ENCODE results near the gene SLC44A1. TPM values are rescaled to one million over a fixed set of nuclear protein-coding genes. Genes with fewer than 3 reads are reported as not detected.

SLC44A1 gene
- total RNA-seq, 2 experiments from 2014 or later, result 26.6 to 71.6 TPM

- Histone ChIP-seq H3K4me1 (ENCODE audit: insufficient read depth, low read length, poor library complexity, severe bottlenecking) (no peaks in the 10 kb centered on the region), H3K9me3 (ENCODE audit: low read length) (no peaks in the 10 kb centered on the region), H3K4me2 (ENCODE audit: low read length) (no peak overlapping the region), H3K4me3 (ENCODE audit: low read depth, low read length, poor library complexity, severe bottlenecking) (no peak overlapping the region), H3K79me2 (ENCODE audit: insufficient read depth, low read depth, low read length) (no peaks in the 10 kb centered on the region), H4K20me1 (ENCODE audit: insufficient read depth, low read length) (no peaks in the 10 kb centered on the region), H3K9me2 (ENCODE audit: insufficient read depth, low read length) (no peaks in the 10 kb centered on the region), H3K27ac (ENCODE audit: low read depth, low read length, poor library complexity, severe bottlenecking) (no peak overlapping the region), H3K36me3 (ENCODE audit: insufficient read depth, low read length) (no peaks in the 10 kb centered on the region), H2AFZ (ENCODE audit: low read length) (no peak overlapping the region)
- no TSS peak for BruUV-seq (replicated peaks)
- intact Hi-C loops (cut with micrococcal nuclease; ENCODE audit: unreplicated experiment), result no loop called here
- CTCF ChIA-PET (ENCODE audit: unreplicated experiment), result no interaction called here
- no peak for TF ChIP-seq EZH2phosphoT487 (IDR thresholded peaks at IDR 0.05; ENCODE audit: borderline replicate concordance, low read depth, low read length)
- TF ChIP-seq, protein P1, sequence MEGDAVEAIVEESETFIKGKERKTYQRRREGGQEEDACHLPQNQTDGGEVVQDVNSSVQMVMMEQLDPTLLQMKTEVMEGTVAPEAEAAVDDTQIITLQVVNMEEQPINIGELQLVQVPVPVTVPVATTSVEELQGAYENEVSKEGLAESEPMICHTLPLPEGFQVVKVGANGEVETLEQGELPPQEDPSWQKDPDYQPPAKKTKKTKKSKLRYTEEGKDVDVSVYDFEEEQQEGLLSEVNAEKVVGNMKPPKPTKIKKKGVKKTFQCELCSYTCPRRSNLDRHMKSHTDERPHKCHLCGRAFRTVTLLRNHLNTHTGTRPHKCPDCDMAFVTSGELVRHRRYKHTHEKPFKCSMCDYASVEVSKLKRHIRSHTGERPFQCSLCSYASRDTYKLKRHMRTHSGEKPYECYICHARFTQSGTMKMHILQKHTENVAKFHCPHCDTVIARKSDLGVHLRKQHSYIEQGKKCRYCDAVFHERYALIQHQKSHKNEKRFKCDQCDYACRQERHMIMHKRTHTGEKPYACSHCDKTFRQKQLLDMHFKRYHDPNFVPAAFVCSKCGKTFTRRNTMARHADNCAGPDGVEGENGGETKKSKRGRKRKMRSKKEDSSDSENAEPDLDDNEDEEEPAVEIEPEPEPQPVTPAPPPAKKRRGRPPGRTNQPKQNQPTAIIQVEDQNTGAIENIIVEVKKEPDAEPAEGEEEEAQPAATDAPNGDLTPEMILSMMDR (conservative IDR thresholded peaks at IDR 0.05; ENCODE audit: low read length), result no peak
- POLR2A ChIA-PET, result interaction anchor here (0.6 to 1.5 kb wide), 4 partner anchors 8 to 1311 kb away, joined by 3 to 4 read pairs (median 4); no protein-coding TSS in a partner anchor
- no peak for DNase-seq (ENCODE audit: low spot score)
These were observed 149.3 kb downstream of the SLC44A1 start for GRCh38 chr9:105393576-105394344.

- ChIA-PET POLR2A (interaction anchor here (0.8 to 1.4 kb wide), 5 partner anchors 8 to 143 kb away, joined by 3 to 5 read pairs (median 3); no protein-coding TSS in a partner anchor), CTCF (ENCODE audit: unreplicated experiment) (no interaction called here)
- BruUV-seq (replicated peaks), result no TSS peak
- no peak for DNase-seq (ENCODE audit: low spot score)
- TF ChIP-seq, protein P1 (conservative IDR thresholded peaks at IDR 0.05; ENCODE audit: low read length), result no peak
- no peak for TF ChIP-seq EZH2phosphoT487 (IDR thresholded peaks at IDR 0.05; ENCODE audit: borderline replicate concordance, low read depth, low read length)
- Histone ChIP-seq H3K4me3 (ENCODE audit: low read depth, low read length, poor library complexity, severe bottlenecking) (no peak overlapping the region), H3K79me2 (ENCODE audit: insufficient read depth, low read depth, low read length) (no peaks in the 10 kb centered on the region), H3K4me2 (ENCODE audit: low read length) (no peak overlapping the region), H3K4me1 (ENCODE audit: insufficient read depth, low read length, poor library complexity, severe bottlenecking) (peaks cover 6% of the 10 kb centered on the region), H4K20me1 (ENCODE audit: insufficient read depth, low read length) (no peaks in the 10 kb centered on the region), H3K9me2 (ENCODE audit: insufficient read depth, low read length) (no peaks in the 10 kb centered on the region), H3K9me3 (ENCODE audit: low read length) (no peaks in the 10 kb centered on the region), H3K27ac (ENCODE audit: low read depth, low read length, poor library complexity, severe bottlenecking) (no peak overlapping the region), H3K36me3 (ENCODE audit: insufficient read depth, low read length) (no peaks in the 10 kb centered on the region), H2AFZ (ENCODE audit: low read length) (no peak overlapping the region)
- intact Hi-C loops (cut with micrococcal nuclease; ENCODE audit: unreplicated experiment), result no loop called here
These were observed 152.0 kb downstream of the SLC44A1 start for GRCh38 chr9:105396441-105396840.

- Histone ChIP-seq H3K27ac (ENCODE audit: low read depth, low read length, poor library complexity, severe bottlenecking) (no peak overlapping the region), H3K4me1 (ENCODE audit: insufficient read depth, low read length, poor library complexity, severe bottlenecking) (peaks cover 11% of the 10 kb centered on the region), H3K79me2 (ENCODE audit: insufficient read depth, low read depth, low read length) (no peaks in the 10 kb centered on the region), H3K4me3 (ENCODE audit: low read depth, low read length, poor library complexity, severe bottlenecking) (no peak overlapping the region), H3K36me3 (ENCODE audit: insufficient read depth, low read length) (no peaks in the 10 kb centered on the region), H3K4me2 (ENCODE audit: low read length) (no peak overlapping the region), H3K9me3 (ENCODE audit: low read length) (no peaks in the 10 kb centered on the region), H4K20me1 (ENCODE audit: insufficient read depth, low read length) (no peaks in the 10 kb centered on the region), H2AFZ (ENCODE audit: low read length) (no peak overlapping the region), H3K9me2 (ENCODE audit: insufficient read depth, low read length) (no peaks in the 10 kb centered on the region)
- POLR2A ChIA-PET, result interaction anchor here (1.5 kb wide), 1 partner anchor 9 kb away, joined by 4 read pairs; no protein-coding TSS in a partner anchor
- TF ChIP-seq, protein P1 (conservative IDR thresholded peaks at IDR 0.05; ENCODE audit: low read length), result no peak
- no peak for TF ChIP-seq EZH2phosphoT487 (IDR thresholded peaks at IDR 0.05; ENCODE audit: borderline replicate concordance, low read depth, low read length)
- DNase-seq (ENCODE audit: low spot score), result no peak
- no TSS peak for BruUV-seq (replicated peaks)
- intact Hi-C loops (cut with micrococcal nuclease; ENCODE audit: unreplicated experiment), result no loop called here
- CTCF ChIA-PET (ENCODE audit: unreplicated experiment), result no interaction called here
These were observed 152.4 kb downstream of the SLC44A1 start for GRCh38 chr9:105396901-105397300.

Measured in OCI-LY7 (cell line).